Epithelial cell of prostate (primary cell): ENCODE data around the gene RAB6B.

Source experiments
- DNase-seq: peaks from one replicate; pipeline ENCODE4 v3.0.0-alpha.2; 2011; ENCODE audit warnings: low read depth, low spot score
- H3K27ac ChIP-seq: fragments of 450-650 bp; 2 replicates; pipeline ENCODE4 v1.5.1; 2017; ENCODE audit warnings: mild to moderate bottlenecking

Gene RAB6B

GRCh38 chr3:133882986-133883586 is 12.6 kb downstream of the RAB6B start:
- no peak overlapping the region for H3K27ac ChIP-seq

GRCh38 chr3:133881939-133882825 is 13.5 kb downstream of the RAB6B start:
- DNase-seq = no peak
- H3K27ac ChIP-seq = no peak overlapping the region

More at GRCh38 chr3:133882986-133883586, 12.6 kb downstream of the RAB6B start:
- DNase-seq = no peak

- no peak for DNase-seq
- no peak overlapping the region for H3K27ac ChIP-seq
Measured at GRCh38 chr3:133881492-133881891, 14.2 kb downstream of the RAB6B start.

- no peak for DNase-seq
Measured at GRCh38 chr3:133880886-133881455, 14.7 kb downstream of the RAB6B start.

GRCh38 chr3:133880287-133880686 is 15.4 kb downstream of the RAB6B start:
- H3K27ac ChIP-seq = no peak overlapping the region
- DNase-seq = no peak

More at GRCh38 chr3:133880886-133881455, 14.7 kb downstream of the RAB6B start:
- H3K27ac ChIP-seq = no peak overlapping the region

- DNase-seq = no peak
- no peak overlapping the region for H3K27ac ChIP-seq
Measured at GRCh38 chr3:133878518-133878917, 17.2 kb downstream of the RAB6B start.

- DNase-seq = no peak
- H3K27ac ChIP-seq = no peak overlapping the region
Measured at GRCh38 chr3:133877221-133877620, 18.5 kb downstream of the RAB6B start.

- H3K27ac ChIP-seq = no peak overlapping the region
- DNase-seq = no peak
Measured at GRCh38 chr3:133874761-133875438, 20.8 kb downstream of the RAB6B start.

- H3K27ac ChIP-seq = no peak overlapping the region
- DNase-seq = no peak
Measured at GRCh38 chr3:133874344-133874743, 21.3 kb downstream of the RAB6B start.

GRCh38 chr3:133872781-133873180 is 22.9 kb downstream of the RAB6B start:
- H3K27ac ChIP-seq = no peak overlapping the region
- DNase-seq = no peak

- H3K27ac ChIP-seq = no peak overlapping the region
- DNase-seq = no peak
Measured at GRCh38 chr3:133872161-133872560, 23.5 kb downstream of the RAB6B start.

GRCh38 chr3:133871368-133872090 is 24.2 kb downstream of the RAB6B start:
- H3K27ac ChIP-seq = no peak overlapping the region
- DNase-seq = no peak

GRCh38 chr3:133870822-133871221 is 24.9 kb downstream of the RAB6B start:
- no peak for DNase-seq
- H3K27ac ChIP-seq = no peak overlapping the region

- no peak for DNase-seq
- no peak overlapping the region for H3K27ac ChIP-seq
Measured at GRCh38 chr3:133869586-133869985, 26.1 kb downstream of the RAB6B start.

- no peak overlapping the region for H3K27ac ChIP-seq
- no peak for DNase-seq
Measured at GRCh38 chr3:133868758-133869475, 26.8 kb downstream of the RAB6B start.

GRCh38 chr3:133868186-133868585 is 27.5 kb downstream of the RAB6B start:
- DNase-seq = no peak
- no peak overlapping the region for H3K27ac ChIP-seq

- DNase-seq = no peak
- no peak overlapping the region for H3K27ac ChIP-seq
Measured at GRCh38 chr3:133866141-133866540, 29.5 kb downstream of the RAB6B start.

- DNase-seq = no peak
- no peak overlapping the region for H3K27ac ChIP-seq
Measured at GRCh38 chr3:133865136-133865855, 30.4 kb downstream of the RAB6B start.

- no peak for DNase-seq
- no peak overlapping the region for H3K27ac ChIP-seq
Measured at GRCh38 chr3:133864616-133865015, 31.1 kb downstream of the RAB6B start.
